Measurements from ENCODE around the gene CRHR2. TPM values are rescaled to one million over a fixed set of nuclear protein-coding genes. Genes with fewer than 3 reads are reported as not detected.

The CRHR2 gene
- total RNA-seq, 1 experiment from 2014 or later, result 0.22 TPM

GRCh38 chr7:30644286-30644955, 37.8 kb downstream of the CRHR2 start:
- H3K36me3 Mint-ChIP-seq, result peaks cover 8% of the 10 kb centered on the region
- H3K27ac Mint-ChIP-seq, result no peak overlapping the region
- ChIA-PET CTCF (no interaction called here), POLR2A (no interaction called here)
- TF ChIP-seq ZNF219 (CRISPR knock-in tag; IDR thresholded peaks at IDR 0.05; ENCODE audit: borderline replicate concordance) (no peak), TEAD4 (CRISPR knock-in tag; IDR thresholded peaks at IDR 0.05) (no peak), ZNF396 (CRISPR knock-in tag; IDR thresholded peaks at IDR 0.05; ENCODE audit: borderline replicate concordance) (no peak), TCF7 (CRISPR knock-in tag; IDR thresholded peaks at IDR 0.05; ENCODE audit: low read depth) (no peak), ATF6 (CRISPR knock-in tag; IDR thresholded peaks at IDR 0.05) (no peak), ZNF138 (CRISPR knock-in tag; conservative IDR thresholded peaks at IDR 0.05) (no peak), FOXP4 (CRISPR knock-in tag; IDR thresholded peaks at IDR 0.05) (no peak), SP1 (CRISPR knock-in tag; conservative IDR thresholded peaks at IDR 0.05) (no peak), NFYB (CRISPR knock-in tag; conservative IDR thresholded peaks at IDR 0.05; ENCODE audit: low read depth) (no peak), ZNF423 (CRISPR knock-in tag; IDR thresholded peaks at IDR 0.05) (no peak), E2F5 (CRISPR knock-in tag; IDR thresholded peaks at IDR 0.05) (no peak), IRF2 (CRISPR knock-in tag; IDR thresholded peaks at IDR 0.05; ENCODE audit: borderline replicate concordance, low read depth) (no peak)
- TF ChIP-seq, protein P1, sequence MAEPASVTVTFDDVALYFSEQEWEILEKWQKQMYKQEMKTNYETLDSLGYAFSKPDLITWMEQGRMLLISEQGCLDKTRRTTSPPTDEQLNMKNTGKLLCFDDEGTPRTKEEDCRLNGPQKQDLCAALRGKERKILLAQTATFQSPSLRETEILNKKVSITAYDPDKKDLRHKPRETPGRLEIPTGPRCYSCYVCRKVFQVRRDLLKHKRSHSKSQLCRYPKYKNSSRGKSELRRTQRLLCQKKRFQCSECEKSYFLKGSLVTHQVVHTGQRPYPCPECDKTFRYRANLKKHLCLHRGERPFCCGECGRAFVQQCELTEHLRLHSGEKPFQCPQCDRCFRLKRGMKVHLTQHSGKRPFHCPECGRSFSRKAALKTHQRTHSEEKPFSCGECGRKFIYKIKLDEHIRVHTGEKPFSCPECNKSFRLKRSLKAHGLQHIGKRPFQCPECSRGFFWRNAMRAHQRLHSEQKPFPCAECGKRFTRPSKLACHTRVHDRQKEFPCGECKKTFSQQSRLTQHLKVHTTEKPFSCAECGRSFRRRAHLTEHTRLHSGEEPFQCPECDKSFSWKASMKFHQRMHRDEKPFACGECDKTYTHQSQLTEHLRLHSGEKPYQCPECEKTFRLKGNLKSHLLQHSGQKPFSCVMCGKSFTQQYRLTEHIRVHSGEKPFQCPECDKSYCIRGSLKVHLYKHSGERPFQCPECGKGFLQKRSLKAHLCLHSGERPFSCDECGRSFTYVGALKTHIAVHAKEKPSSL (CRISPR knock-in tag; conservative IDR thresholded peaks at IDR 0.05), result no peak
- TF ChIP-seq, protein P2, sequence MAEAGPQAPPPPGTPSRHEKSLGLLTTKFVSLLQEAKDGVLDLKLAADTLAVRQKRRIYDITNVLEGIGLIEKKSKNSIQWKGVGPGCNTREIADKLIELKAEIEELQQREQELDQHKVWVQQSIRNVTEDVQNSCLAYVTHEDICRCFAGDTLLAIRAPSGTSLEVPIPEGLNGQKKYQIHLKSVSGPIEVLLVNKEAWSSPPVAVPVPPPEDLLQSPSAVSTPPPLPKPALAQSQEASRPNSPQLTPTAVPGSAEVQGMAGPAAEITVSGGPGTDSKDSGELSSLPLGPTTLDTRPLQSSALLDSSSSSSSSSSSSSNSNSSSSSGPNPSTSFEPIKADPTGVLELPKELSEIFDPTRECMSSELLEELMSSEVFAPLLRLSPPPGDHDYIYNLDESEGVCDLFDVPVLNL (CRISPR knock-in tag; IDR thresholded peaks at IDR 0.05; ENCODE audit: borderline replicate concordance, low read depth), result no peak
- H3K27me3 Mint-ChIP-seq (ENCODE audit: low read depth), result no peaks in the 10 kb centered on the region
- peaks cover 27% of the 10 kb centered on the region for H3K4me1 Mint-ChIP-seq
- ATAC-seq (no peak), DNase-seq (ENCODE audit: low spot score) (no peak)
- H3K4me3 Mint-ChIP-seq, result peak overlapping the region; percentile 79; the same call in 1 of the 2 replicates
- no peaks in the 10 kb centered on the region for H3K9me3 Mint-ChIP-seq

DNA sequence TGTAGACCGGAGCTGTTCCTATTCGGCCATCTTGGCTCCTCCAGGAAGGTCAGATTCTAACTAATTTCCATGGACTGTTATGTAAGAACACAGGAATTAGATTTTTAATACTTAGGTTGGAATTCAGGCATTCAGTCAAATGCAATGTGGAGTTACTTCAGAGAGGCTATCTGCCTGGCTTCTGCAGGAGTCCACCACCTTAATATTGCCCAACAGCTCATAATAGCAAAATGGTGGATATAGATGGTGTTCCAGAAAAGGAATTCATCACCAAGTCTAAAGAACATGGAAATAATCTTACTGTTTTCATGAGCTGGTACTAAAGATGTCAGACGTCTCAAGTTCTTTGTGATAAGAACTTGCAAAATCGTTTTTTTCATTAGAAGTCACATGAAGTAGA, 39.5 kb downstream of the CRHR2 start:
- POLR2A ChIA-PET, result no interaction called here
- DNase-seq (ENCODE audit: low spot score), result no peak

More for the DNA sequence above, 39.5 kb downstream of the CRHR2 start:
- no peaks in the 10 kb centered on the region for H3K27me3 Mint-ChIP-seq (ENCODE audit: low read depth)
- peak overlapping the region; percentile 86 for H3K27ac Mint-ChIP-seq
- peaks cover 8% of the 10 kb centered on the region for H3K36me3 Mint-ChIP-seq
- CTCF ChIA-PET, result interaction anchor here (1.2 kb wide), 1 partner anchor 40 kb away, joined by 5 read pairs; the partner anchor contains the start of gene CRHR2
- no peak; the same call in 1 of the 2 replicates for ATAC-seq
- TF ChIP-seq CBFB (CRISPR knock-in tag; IDR thresholded peaks at IDR 0.05; ENCODE audit: low read depth) (no peak), SMAD4 (CRISPR knock-in tag; IDR thresholded peaks at IDR 0.05) (no peak)
- no peaks in the 10 kb centered on the region for H3K9me3 Mint-ChIP-seq
- H3K4me1 Mint-ChIP-seq, result peaks cover 27% of the 10 kb centered on the region
- H3K4me3 Mint-ChIP-seq, result peak overlapping the region; percentile 79
